Tibial nerve (tissue), 3 donors: ENCODE measurements around the gene NCOA3.

Source experiments
- CTCF ChIP-seq, 5 experiments: fragments of 200-600 bp in 3 of 5; fragments of 450-650 bp in 2 of 5; sonication (generic) in 3 of 5; IDR thresholded peaks; one replicate each; pipeline ENCODE4 v1.5.1; 2016 to 2019; ENCODE audit warnings: antibody characterized with exemption in 5 of 5, mild to moderate bottlenecking in 3 of 5, moderate library complexity in 2 of 5
- POLR2A ChIP-seq, 2 donors: fragments of 450-650 bp; IDR thresholded peaks; one replicate each; pipeline ENCODE4 v1.6.1; 2017; ENCODE audit warnings: antibody characterized with exemption in 2 of 2, mild to moderate bottlenecking in 2 of 2, moderate library complexity in 2 of 2

- TF ChIP-seq CTCF (IDR thresholded peaks at IDR 0.05) (no peak), POLR2A (IDR thresholded peaks at IDR 0.05) (no peak)
Measured at GRCh38 chr20:47669927-47670890, 168.5 kb downstream of the NCOA3 start.
